ENCODE measurements around the gene PDK1. TPM values are rescaled to one million over a fixed set of nuclear protein-coding genes. Genes with fewer than 3 reads are reported as not detected.

Gene PDK1
- total RNA-seq, 1 experiment from 2014 or later: 18.5 TPM

DNA sequence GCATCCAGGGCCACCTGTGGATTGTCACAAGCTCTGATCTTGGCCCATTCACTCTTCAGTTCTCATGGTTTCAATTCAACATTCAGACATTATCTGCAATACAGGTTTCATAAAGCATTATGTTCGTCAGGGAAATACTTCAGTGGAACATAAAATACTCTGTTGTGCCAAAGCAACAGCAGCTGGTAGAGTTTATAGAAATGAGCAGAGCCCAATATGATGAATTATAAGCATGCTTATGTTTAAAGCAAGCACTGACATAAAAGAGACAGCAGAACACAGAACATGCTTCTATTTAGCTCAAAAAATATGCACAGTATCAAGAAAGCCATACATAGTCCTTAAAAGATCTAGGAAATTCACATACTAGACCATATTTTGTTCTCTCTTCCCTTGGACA lies 71.3 kb downstream of the PDK1 start:
- Histone ChIP-seq H4K20me1 (ENCODE audit: insufficient read depth) (no peaks in the 10 kb centered on the region), H3K4me1 (replicated peaks; ENCODE audit: insufficient read depth) (no peaks in the 10 kb centered on the region), H3K9me3 (ENCODE audit: insufficient read depth, low read depth) (no peaks in the 10 kb centered on the region), H3F3A (ENCODE audit: insufficient read depth, low read depth) (no peaks in the 10 kb centered on the region), H3K27me3 (ENCODE audit: insufficient read depth, low read depth) (no peaks in the 10 kb centered on the region), H3K36me3 (ENCODE audit: low read depth) (no peaks in the 10 kb centered on the region), H2AFZ (no peak overlapping the region), H3K27ac (no peak overlapping the region), H3K4me2 (no peak overlapping the region), H3K79me2 (ENCODE audit: low read depth) (no peaks in the 10 kb centered on the region), H3K9me2 (ENCODE audit: insufficient read depth) (peaks cover 7% of the 10 kb centered on the region; the same call in 1 of the 2 replicates), H3K4me3 (no peak overlapping the region)
- CTCF ChIA-PET: interaction anchor here (0.5 kb wide), 1 partner anchor 676 kb away, joined by 3 read pairs; no protein-coding TSS in a partner anchor
- DNase-seq: no peak
- POLR2A ChIA-PET (ENCODE audit: unreplicated experiment): no interaction called here
- intact Hi-C loops (cut with micrococcal nuclease; ENCODE audit: unreplicated experiment): no loop called here
- BruUV-seq (replicated peaks): no TSS peak
- TF ChIP-seq EZH2 (IDR thresholded peaks at IDR 0.05; ENCODE audit: low read depth): no peak
- TF ChIP-seq, protein P1, sequence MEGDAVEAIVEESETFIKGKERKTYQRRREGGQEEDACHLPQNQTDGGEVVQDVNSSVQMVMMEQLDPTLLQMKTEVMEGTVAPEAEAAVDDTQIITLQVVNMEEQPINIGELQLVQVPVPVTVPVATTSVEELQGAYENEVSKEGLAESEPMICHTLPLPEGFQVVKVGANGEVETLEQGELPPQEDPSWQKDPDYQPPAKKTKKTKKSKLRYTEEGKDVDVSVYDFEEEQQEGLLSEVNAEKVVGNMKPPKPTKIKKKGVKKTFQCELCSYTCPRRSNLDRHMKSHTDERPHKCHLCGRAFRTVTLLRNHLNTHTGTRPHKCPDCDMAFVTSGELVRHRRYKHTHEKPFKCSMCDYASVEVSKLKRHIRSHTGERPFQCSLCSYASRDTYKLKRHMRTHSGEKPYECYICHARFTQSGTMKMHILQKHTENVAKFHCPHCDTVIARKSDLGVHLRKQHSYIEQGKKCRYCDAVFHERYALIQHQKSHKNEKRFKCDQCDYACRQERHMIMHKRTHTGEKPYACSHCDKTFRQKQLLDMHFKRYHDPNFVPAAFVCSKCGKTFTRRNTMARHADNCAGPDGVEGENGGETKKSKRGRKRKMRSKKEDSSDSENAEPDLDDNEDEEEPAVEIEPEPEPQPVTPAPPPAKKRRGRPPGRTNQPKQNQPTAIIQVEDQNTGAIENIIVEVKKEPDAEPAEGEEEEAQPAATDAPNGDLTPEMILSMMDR (conservative IDR thresholded peaks at IDR 0.05): no peak

DNA sequence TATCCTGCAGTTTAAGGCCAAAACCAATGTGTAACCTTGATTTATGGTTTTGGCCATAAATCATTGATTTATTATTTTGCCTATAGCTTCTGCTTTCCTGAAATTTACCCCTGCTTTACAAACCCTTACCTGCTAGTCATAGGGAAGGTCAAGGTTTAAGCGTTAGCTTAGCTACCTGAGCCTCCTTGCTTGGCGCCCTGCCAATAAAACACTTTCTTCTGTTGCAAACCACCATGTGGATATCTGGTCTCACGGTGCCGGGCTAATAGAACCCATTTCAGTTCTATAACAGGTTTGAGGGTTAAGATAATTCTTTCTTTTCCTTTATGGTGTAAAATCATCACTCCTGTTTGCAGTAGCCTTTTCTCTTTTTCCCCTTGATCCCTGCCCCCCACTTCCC lies 72.2 kb downstream of the PDK1 start:
- no peaks in the 10 kb centered on the region for H3K9me3 ChIP-seq (ENCODE audit: insufficient read depth, low read depth)
- H3K4me1 ChIP-seq (replicated peaks; ENCODE audit: insufficient read depth): no peaks in the 10 kb centered on the region
- no TSS peak for BruUV-seq (replicated peaks)
- no peaks in the 10 kb centered on the region for H4K20me1 ChIP-seq (ENCODE audit: insufficient read depth)
- TF ChIP-seq, protein P1 (conservative IDR thresholded peaks at IDR 0.05): no peak
- TF ChIP-seq EZH2 (IDR thresholded peaks at IDR 0.05; ENCODE audit: low read depth): no peak
- H3K4me2 ChIP-seq: no peak overlapping the region
- no peak for DNase-seq
- intact Hi-C loops (cut with micrococcal nuclease; ENCODE audit: unreplicated experiment): no loop called here
- no peaks in the 10 kb centered on the region for H3F3A ChIP-seq (ENCODE audit: insufficient read depth, low read depth)
- H3K27ac ChIP-seq: no peak overlapping the region
- ChIA-PET POLR2A (ENCODE audit: unreplicated experiment) (no interaction called here), CTCF (no interaction called here)
- H3K79me2 ChIP-seq (ENCODE audit: low read depth): no peaks in the 10 kb centered on the region
- peaks cover 7% of the 10 kb centered on the region; the same call in 1 of the 2 replicates for H3K9me2 ChIP-seq (ENCODE audit: insufficient read depth)
- no peak overlapping the region for H2AFZ ChIP-seq
- H3K36me3 ChIP-seq (ENCODE audit: low read depth): no peaks in the 10 kb centered on the region
- no peaks in the 10 kb centered on the region for H3K27me3 ChIP-seq (ENCODE audit: insufficient read depth, low read depth)
- H3K4me3 ChIP-seq: no peak overlapping the region

DNA sequence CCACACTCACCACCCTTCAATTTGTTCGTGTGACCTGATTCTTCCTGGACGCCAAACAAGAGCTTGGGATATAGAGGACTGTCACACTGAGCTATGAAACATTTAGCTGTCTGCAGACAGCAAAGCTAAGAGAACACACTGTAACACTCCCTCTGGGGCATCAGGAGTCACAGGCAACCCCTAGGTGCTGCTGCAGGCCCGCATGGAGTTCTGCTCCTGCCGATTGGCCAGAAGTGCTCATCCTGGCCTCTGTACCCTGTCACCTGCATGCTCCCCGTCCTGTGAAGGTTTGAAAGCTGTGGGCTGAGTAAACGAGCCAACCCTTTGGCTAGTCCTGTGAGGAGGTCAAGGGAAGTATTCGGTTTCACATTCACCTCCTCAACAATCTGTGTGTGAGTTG lies 73.7 kb downstream of the PDK1 start:
- Histone ChIP-seq H4K20me1 (ENCODE audit: insufficient read depth) (no peaks in the 10 kb centered on the region), H2AFZ (no peak overlapping the region), H3K79me2 (ENCODE audit: low read depth) (no peaks in the 10 kb centered on the region), H3K4me1 (replicated peaks; ENCODE audit: insufficient read depth) (no peaks in the 10 kb centered on the region), H3K9me3 (ENCODE audit: insufficient read depth, low read depth) (no peaks in the 10 kb centered on the region), H3K4me3 (no peak overlapping the region), H3K36me3 (ENCODE audit: low read depth) (no peaks in the 10 kb centered on the region), H3F3A (ENCODE audit: insufficient read depth, low read depth) (no peaks in the 10 kb centered on the region), H3K27me3 (ENCODE audit: insufficient read depth, low read depth) (no peaks in the 10 kb centered on the region), H3K9me2 (ENCODE audit: insufficient read depth) (peaks cover 7% of the 10 kb centered on the region; the same call in 1 of the 2 replicates), H3K4me2 (no peak overlapping the region), H3K27ac (no peak overlapping the region)
- no peak for DNase-seq
- no peak for TF ChIP-seq EZH2 (IDR thresholded peaks at IDR 0.05; ENCODE audit: low read depth)
- TF ChIP-seq, protein P1 (conservative IDR thresholded peaks at IDR 0.05): no peak
- BruUV-seq (replicated peaks): no TSS peak
- POLR2A ChIA-PET (ENCODE audit: unreplicated experiment): no interaction called here
- intact Hi-C loops (cut with micrococcal nuclease; ENCODE audit: unreplicated experiment): no loop called here
- CTCF ChIA-PET: no interaction called here
